ENCODE measurements around the gene DHRS3. TPM values are rescaled to one million over a fixed set of nuclear protein-coding genes. Genes with fewer than 3 reads are reported as not detected.

Gene DHRS3
- total and polyA plus RNA-seq, 2 of the 13 experiments (the other 11 are each of a cell fraction or from before 2014, with no cell fraction given) = 48.5 to 90.5 TPM

DNA sequence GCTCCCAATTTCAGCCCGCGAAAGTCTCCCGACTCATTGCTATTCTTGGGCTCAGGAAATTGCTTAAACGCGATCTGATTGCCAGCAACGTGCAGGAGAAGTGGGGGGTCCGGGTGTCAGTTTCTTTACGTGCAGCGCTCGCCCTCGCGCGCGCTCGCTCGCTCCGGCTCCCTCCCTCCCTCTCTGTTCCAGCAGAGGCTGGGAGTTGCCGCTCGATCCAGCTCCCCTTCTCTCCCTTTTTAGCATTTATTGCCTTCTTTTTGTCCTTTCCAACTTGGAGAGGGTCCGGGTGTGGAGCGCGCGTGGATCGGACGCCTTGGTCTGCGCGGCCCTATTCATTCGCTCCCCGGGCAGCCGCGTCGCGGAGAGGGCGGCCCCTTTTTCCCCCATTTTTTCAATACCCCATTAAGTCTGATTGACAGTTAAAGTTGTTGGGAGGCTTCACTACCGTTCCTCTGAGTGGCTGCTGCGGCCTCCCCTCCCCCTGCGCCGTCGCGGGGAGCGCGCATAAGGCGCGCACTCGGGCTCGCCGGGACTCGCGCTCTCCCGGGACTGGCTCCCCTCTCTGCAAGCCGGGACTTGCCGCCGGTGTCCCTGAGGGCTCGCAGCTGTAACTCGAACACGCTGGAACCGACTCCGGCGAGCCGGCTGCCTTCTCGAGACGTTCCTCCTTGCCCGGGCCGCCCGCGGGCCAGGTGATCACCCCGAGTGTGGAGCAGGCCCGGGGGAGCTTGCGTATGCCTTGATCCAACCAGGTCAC is at the start of gene DHRS3 (continued):
- TF ChIP-seq, protein P1, sequence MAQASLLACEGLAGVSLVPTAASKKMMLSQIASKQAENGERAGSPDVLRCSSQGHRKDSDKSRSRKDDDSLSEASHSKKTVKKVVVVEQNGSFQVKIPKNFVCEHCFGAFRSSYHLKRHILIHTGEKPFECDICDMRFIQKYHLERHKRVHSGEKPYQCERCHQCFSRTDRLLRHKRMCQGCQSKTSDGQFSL (CRISPR knock-in tag; IDR thresholded peaks at IDR 0.05) = 0 out of 2 replicates have a peak, but pooled peaks have one; percentile 27
- TF ChIP-seq ZNF564 (CRISPR knock-in tag; IDR thresholded peaks at IDR 0.05) (0 out of 2 replicates have a peak, but pooled peaks have one; percentile 32), CCDC6 (CRISPR knock-in tag; IDR thresholded peaks at IDR 0.05) (peak; percentile 48), CBX1 (IDR thresholded peaks at IDR 0.05; ENCODE audit: low read depth) (no peak), PHB2 (IDR thresholded peaks at IDR 0.05; ENCODE audit: partially characterized antibody) (no peak), KDM2A (CRISPR knock-in tag; IDR thresholded peaks at IDR 0.05; ENCODE audit: borderline replicate concordance, low read depth) (peak; percentile 76; the same call in 1 of the 2 replicates), NPAS2 (CRISPR knock-in tag; IDR thresholded peaks at IDR 0.05; ENCODE audit: borderline replicate concordance) (no peak), ZNF563 (CRISPR knock-in tag; IDR thresholded peaks at IDR 0.05) (0 out of 2 replicates have a peak, but pooled peaks have one; percentile 52), ZNF224 (CRISPR knock-in tag; IDR thresholded peaks at IDR 0.05) (no peak)
- TF ChIP-seq, protein P2, sequence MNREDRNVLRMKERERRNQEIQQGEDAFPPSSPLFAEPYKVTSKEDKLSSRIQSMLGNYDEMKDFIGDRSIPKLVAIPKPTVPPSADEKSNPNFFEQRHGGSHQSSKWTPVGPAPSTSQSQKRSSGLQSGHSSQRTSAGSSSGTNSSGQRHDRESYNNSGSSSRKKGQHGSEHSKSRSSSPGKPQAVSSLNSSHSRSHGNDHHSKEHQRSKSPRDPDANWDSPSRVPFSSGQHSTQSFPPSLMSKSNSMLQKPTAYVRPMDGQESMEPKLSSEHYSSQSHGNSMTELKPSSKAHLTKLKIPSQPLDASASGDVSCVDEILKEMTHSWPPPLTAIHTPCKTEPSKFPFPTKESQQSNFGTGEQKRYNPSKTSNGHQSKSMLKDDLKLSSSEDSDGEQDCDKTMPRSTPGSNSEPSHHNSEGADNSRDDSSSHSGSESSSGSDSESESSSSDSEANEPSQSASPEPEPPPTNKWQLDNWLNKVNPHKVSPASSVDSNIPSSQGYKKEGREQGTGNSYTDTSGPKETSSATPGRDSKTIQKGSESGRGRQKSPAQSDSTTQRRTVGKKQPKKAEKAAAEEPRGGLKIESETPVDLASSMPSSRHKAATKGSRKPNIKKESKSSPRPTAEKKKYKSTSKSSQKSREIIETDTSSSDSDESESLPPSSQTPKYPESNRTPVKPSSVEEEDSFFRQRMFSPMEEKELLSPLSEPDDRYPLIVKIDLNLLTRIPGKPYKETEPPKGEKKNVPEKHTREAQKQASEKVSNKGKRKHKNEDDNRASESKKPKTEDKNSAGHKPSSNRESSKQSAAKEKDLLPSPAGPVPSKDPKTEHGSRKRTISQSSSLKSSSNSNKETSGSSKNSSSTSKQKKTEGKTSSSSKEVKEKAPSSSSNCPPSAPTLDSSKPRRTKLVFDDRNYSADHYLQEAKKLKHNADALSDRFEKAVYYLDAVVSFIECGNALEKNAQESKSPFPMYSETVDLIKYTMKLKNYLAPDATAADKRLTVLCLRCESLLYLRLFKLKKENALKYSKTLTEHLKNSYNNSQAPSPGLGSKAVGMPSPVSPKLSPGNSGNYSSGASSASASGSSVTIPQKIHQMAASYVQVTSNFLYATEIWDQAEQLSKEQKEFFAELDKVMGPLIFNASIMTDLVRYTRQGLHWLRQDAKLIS (CRISPR knock-in tag; IDR thresholded peaks at IDR 0.05) = peak; percentile 14
- TF ChIP-seq, protein P3, sequence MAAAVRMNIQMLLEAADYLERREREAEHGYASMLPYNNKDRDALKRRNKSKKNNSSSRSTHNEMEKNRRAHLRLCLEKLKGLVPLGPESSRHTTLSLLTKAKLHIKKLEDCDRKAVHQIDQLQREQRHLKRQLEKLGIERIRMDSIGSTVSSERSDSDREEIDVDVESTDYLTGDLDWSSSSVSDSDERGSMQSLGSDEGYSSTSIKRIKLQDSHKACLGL (CRISPR knock-in tag; IDR thresholded peaks at IDR 0.05) = peak; percentile 57
- TF ChIP-seq, protein P4, sequence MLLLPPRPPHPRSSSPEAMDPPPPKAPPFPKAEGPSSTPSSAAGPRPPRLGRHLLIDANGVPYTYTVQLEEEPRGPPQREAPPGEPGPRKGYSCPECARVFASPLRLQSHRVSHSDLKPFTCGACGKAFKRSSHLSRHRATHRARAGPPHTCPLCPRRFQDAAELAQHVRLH (CRISPR knock-in tag; IDR thresholded peaks at IDR 0.05; ENCODE audit: borderline replicate concordance, low read depth) = no peak
- TF ChIP-seq, protein P5, sequence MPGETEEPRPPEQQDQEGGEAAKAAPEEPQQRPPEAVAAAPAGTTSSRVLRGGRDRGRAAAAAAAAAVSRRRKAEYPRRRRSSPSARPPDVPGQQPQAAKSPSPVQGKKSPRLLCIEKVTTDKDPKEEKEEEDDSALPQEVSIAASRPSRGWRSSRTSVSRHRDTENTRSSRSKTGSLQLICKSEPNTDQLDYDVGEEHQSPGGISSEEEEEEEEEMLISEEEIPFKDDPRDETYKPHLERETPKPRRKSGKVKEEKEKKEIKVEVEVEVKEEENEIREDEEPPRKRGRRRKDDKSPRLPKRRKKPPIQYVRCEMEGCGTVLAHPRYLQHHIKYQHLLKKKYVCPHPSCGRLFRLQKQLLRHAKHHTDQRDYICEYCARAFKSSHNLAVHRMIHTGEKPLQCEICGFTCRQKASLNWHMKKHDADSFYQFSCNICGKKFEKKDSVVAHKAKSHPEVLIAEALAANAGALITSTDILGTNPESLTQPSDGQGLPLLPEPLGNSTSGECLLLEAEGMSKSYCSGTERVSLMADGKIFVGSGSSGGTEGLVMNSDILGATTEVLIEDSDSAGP (CRISPR knock-in tag; IDR thresholded peaks at IDR 0.05; ENCODE audit: borderline replicate concordance) = peak; percentile 70
